ENCODE data around the gene PPP2R5E.

DNA sequence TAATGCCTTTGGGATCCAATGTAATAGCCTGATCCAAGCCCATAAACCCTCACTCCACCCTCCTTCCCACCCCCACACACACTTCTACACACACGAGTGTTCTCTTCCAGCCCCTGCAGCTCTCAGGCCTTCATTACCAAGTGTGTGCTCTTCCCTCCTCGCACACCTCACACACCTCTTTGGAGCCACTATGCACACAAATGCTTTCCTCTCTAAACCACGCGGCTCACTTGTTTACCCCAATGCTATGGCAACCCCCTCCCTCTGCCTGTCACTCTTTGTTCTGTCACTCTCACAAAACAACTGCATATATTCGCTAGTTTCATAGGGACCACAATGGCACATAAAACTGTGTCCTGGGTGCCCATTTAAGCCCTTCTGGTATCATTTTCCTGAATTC, 35.1 kb downstream of the PPP2R5E start:
- TF ChIP-seq CTCF (IDR thresholded peaks at IDR 0.05) (no peak), POLR2A (IDR thresholded peaks at IDR 0.05) (no peak)

All from testis (tissue), 2 donors.